K562 (cell line): ENCODE measurements around the gene ARHGAP33. TPM values are rescaled to one million over a fixed set of nuclear protein-coding genes. Genes with fewer than 3 reads are reported as not detected.

Source experiments
- CBFA2T3 ChIP-seq: fragments of 450-650 bp; IDR thresholded peaks from 2 replicates; pipeline ENCODE4 v1.6.1; 2017
- DPF2 ChIP-seq: fragments of 450-650 bp; IDR thresholded peaks from 2 replicates; pipeline ENCODE4 v1.6.1; 2016
- EP400 ChIP-seq: fragments of 450-650 bp; IDR thresholded peaks from 2 replicates; pipeline ENCODE4 v1.6.1; 2017; ENCODE audit warnings: antibody characterized with exemption, mild to moderate bottlenecking, moderate library complexity
- FOXM1 ChIP-seq, 2 experiments: fragments of 450-650 bp in 1 of 2; sonication (generic) in 1 of 2; formaldehyde crosslinking in 1 of 2; IDR thresholded peaks; 2 replicates each; pipeline versions ENCODE4 v1.6.1 to v1.9.0; 2017 to 2022; ENCODE audit warnings: low read depth in 2 of 2, mild to moderate bottlenecking in 2 of 2, missing genetic modification reagents in 1 of 2, moderate library complexity in 1 of 2
- HMGN3 ChIP-seq: IDR thresholded peaks from 2 replicates; pipeline ENCODE4 v1.6.1; 2011; ENCODE audit warnings: borderline replicate concordance, low read depth, mild to moderate bottlenecking, mixed read lengths, low read length; ENCODE audit not compliant: insufficient read length; ENCODE audit errors: extremely low read depth
- NCOR1 ChIP-seq: fragments of 450-650 bp; IDR thresholded peaks from 2 replicates; pipeline ENCODE4 v1.6.1; 2016; ENCODE audit warnings: mild to moderate bottlenecking, moderate library complexity
- PRMT5 ChIP-seq: sonication (generic); formaldehyde crosslinking; IDR thresholded peaks from 2 replicates; pipeline ENCODE4 v1.5.0; 2020; ENCODE audit warnings: missing genetic modification reagents
- SIRT6 ChIP-seq: IDR thresholded peaks from one replicate; pipeline ENCODE4 v1.6.1; 2012; ENCODE audit warnings: low read depth, mild to moderate bottlenecking, control low read depth, inconsistent platforms, low read length, moderate library complexity
- SOX6 ChIP-seq: fragments of 450-650 bp; IDR thresholded peaks from 2 replicates; pipeline ENCODE4 v1.6.1; 2014; ENCODE audit warnings: mild to moderate bottlenecking
- TAF1 ChIP-seq: IDR thresholded peaks from 2 replicates; pipeline ENCODE4 v1.6.1; 2011; ENCODE audit warnings: mild to moderate bottlenecking, low read length, moderate library complexity; ENCODE audit not compliant: insufficient read depth, control insufficient read depth, severe bottlenecking; ENCODE audit errors: extremely low read depth
- TAF15 ChIP-seq: fragments of 200-400 bp; formaldehyde crosslinking; IDR thresholded peaks from 2 replicates; pipeline ENCODE4 v1.6.1; 2017; ENCODE audit warnings: mild to moderate bottlenecking, low read depth, low read length, moderate library complexity
- XRCC3 ChIP-seq: fragments of 450-650 bp; IDR thresholded peaks from 2 replicates; pipeline ENCODE4 v1.6.1; 2017; ENCODE audit warnings: mild to moderate bottlenecking, moderate library complexity
- ZBTB11 ChIP-seq, 3 experiments: fragments of 200-800 bp in 1 of 3; fragments of 250-450 bp in 1 of 3; fragments of 450-650 bp in 1 of 3; sonication (Bioruptor Pico) in 1 of 3; sonication (Bioruptor generic) in 1 of 3; formaldehyde crosslinking in 1 of 3; IDR thresholded peaks; 2 replicates each; pipeline versions ENCODE4 v1.6.1 to v1.8.0; 2016 to 2022; ENCODE audit warnings: mild to moderate bottlenecking in 2 of 3, missing genetic modification characterization in 2 of 3, missing compliant biosample characterization in 1 of 3, moderate library complexity in 1 of 3
- ZBTB7A ChIP-seq: IDR thresholded peaks from 2 replicates; pipeline ENCODE4 v1.6.1; 2011; ENCODE audit warnings: low read depth, mild to moderate bottlenecking, low read length, moderate library complexity, borderline replicate concordance; ENCODE audit not compliant: control insufficient read depth
- ZC3H11A ChIP-seq: IDR thresholded peaks from 2 replicates; pipeline ENCODE4 v1.6.1; 2012; ENCODE audit warnings: low read depth, low read length, improper control_type of control experiment
- ZFX ChIP-seq: sonication (generic); formaldehyde crosslinking; IDR thresholded peaks from 2 replicates; pipeline ENCODE4 v1.8.0; 2022; ENCODE audit warnings: mild to moderate bottlenecking, missing genetic modification reagents, moderate library complexity
- ZKSCAN8 ChIP-seq: fragments of 200-800 bp; sonication (Bioruptor generic); IDR thresholded peaks from 2 replicates; pipeline ENCODE4 v1.6.1; 2016; ENCODE audit warnings: missing genetic modification characterization, missing compliant biosample characterization
- ZNF146 ChIP-seq: IDR thresholded peaks from one replicate; pipeline ENCODE4 v1.6.1; 2018; ENCODE audit warnings: missing compliant biosample characterization; ENCODE audit not compliant: unreplicated experiment
- polyA plus RNA-seq, 8 experiments: library from polyadenylated mRNA; depleted of rRNA in 4 of 8; stranded (reverse) in 5 of 8; unstranded in 3 of 8; fragments of >200 nt; fragmentation: Nextera tagmentation in 2 of 8; fragmentation: Illumina TruSeq in 1 of 8; extraction: Ambion mirVana in 2 of 8; extraction: Trizol in 1 of 8; gene quantifications; 2 replicates each; pipeline versions ENCODE4 v1.2.1 to v1.2.3, GENCODE V29; 2011 to 2014; ENCODE audit warnings: inconsistent platforms in 1 of 8, missing spikeins in 1 of 8
- total RNA-seq, 7 experiments: library from RNA; depleted of rRNA in 6 of 7; stranded (reverse); fragments of >200 nt in 6 of 7; fragmentation: Illumina TruSeq in 2 of 7; extraction: Trizol in 2 of 7; gene quantifications; 2 replicates each; pipeline versions ENCODE4 v1.2.1 to v1.2.3, GENCODE V29; 2011 to 2021; ENCODE audit warnings: low replicate concordance in 1 of 7
- TF ChIP-seq, protein P1 (sequence below): fragments of 450-650 bp; formaldehyde crosslinking; conservative IDR thresholded peaks from 2 replicates; pipeline ENCODE4 v1.4.0; 2022; ENCODE audit warnings: mild to moderate bottlenecking, missing genetic modification characterization
- TF ChIP-seq, protein P2 (sequence below), 2 experiments: fragments of 150-350 bp in 1 of 2; IDR thresholded peaks; 2 replicates each; pipeline ENCODE4 v1.6.1; 2012 to 2016; ENCODE audit warnings: low read depth in 2 of 2, low read length in 2 of 2, mild to moderate bottlenecking in 1 of 2, moderate library complexity in 1 of 2

Gene ARHGAP33
- total and polyA plus RNA-seq, 9 of the 15 experiments (the other 6 are each of a cell fraction or from before 2014, with no cell fraction given): 0.06 to 26.6 (median 1.6) TPM; not detected in 1

DNA sequence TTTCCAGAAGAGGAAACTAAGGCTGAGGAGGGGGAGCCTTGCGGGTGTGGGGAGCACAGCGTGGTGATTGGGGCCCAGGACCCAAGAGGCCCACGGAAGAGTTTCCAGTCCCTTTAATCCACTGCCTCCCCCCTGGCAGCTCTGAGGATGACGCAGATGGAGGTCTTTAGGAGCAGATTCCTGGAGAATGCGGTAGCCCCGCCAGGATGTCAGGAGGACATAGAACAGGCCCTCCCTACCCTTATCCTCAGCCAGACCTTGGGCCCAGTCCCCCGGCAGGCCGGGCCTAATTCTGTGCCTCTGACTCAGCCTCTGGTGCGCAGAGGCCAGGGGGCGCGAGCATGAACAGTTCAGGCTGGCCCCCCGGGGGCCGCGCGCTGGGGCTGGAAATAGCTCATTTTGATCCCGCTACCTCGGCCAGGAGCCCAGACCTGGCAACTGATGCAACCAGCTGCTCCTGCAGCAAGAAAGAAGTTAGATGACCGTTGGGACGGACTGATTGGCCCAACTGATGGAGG, 18.1 kb upstream of the ARHGAP33 start (continued):
- TF ChIP-seq, protein P1, sequence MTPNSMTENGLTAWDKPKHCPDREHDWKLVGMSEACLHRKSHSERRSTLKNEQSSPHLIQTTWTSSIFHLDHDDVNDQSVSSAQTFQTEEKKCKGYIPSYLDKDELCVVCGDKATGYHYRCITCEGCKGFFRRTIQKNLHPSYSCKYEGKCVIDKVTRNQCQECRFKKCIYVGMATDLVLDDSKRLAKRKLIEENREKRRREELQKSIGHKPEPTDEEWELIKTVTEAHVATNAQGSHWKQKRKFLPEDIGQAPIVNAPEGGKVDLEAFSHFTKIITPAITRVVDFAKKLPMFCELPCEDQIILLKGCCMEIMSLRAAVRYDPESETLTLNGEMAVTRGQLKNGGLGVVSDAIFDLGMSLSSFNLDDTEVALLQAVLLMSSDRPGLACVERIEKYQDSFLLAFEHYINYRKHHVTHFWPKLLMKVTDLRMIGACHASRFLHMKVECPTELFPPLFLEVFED (CRISPR knock-in tag): no peak
- no peak for TF ChIP-seq FOXM1 (IDR thresholded peaks at IDR 0.05; ENCODE audit: low read depth)
- no peak for TF ChIP-seq FOXM1 (CRISPR knock-in tag; IDR thresholded peaks at IDR 0.05; ENCODE audit: low read depth)
- no peak for TF ChIP-seq PRMT5
- TF ChIP-seq ZC3H11A: no peak
- TF ChIP-seq ZFX: peak; percentile 74
- no peak for TF ChIP-seq NCOR1
- TF ChIP-seq DPF2: peak; percentile 35
- TF ChIP-seq ZBTB7A: peak; percentile 90
- TF ChIP-seq EP400: no peak; the same call in 1 of the 2 replicates
- peak; percentile 59; the same call in 1 of the 2 replicates for TF ChIP-seq ZKSCAN8 (CRISPR knock-in tag)
- no peak for TF ChIP-seq SOX6
- no peak for TF ChIP-seq SIRT6
- no peak for TF ChIP-seq ZBTB11 (CRISPR knock-in tag; IDR thresholded peaks at IDR 0.05)
- no peak for TF ChIP-seq TAF15
- TF ChIP-seq ZNF146 (CRISPR knock-in tag): no peak
- peak; percentile 9; the same call in 1 of the 2 replicates for TF ChIP-seq CBFA2T3
- peak; percentile 54 for TF ChIP-seq HMGN3
- TF ChIP-seq XRCC3: no peak
- peak; percentile 35 for TF ChIP-seq TAF1
- TF ChIP-seq, protein P2, sequence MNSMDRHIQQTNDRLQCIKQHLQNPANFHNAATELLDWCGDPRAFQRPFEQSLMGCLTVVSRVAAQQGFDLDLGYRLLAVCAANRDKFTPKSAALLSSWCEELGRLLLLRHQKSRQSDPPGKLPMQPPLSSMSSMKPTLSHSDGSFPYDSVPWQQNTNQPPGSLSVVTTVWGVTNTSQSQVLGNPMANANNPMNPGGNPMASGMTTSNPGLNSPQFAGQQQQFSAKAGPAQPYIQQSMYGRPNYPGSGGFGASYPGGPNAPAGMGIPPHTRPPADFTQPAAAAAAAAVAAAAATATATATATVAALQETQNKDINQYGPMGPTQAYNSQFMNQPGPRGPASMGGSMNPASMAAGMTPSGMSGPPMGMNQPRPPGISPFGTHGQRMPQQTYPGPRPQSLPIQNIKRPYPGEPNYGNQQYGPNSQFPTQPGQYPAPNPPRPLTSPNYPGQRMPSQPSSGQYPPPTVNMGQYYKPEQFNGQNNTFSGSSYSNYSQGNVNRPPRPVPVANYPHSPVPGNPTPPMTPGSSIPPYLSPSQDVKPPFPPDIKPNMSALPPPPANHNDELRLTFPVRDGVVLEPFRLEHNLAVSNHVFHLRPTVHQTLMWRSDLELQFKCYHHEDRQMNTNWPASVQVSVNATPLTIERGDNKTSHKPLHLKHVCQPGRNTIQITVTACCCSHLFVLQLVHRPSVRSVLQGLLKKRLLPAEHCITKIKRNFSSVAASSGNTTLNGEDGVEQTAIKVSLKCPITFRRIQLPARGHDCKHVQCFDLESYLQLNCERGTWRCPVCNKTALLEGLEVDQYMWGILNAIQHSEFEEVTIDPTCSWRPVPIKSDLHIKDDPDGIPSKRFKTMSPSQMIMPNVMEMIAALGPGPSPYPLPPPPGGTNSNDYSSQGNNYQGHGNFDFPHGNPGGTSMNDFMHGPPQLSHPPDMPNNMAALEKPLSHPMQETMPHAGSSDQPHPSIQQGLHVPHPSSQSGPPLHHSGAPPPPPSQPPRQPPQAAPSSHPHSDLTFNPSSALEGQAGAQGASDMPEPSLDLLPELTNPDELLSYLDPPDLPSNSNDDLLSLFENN (IDR thresholded peaks at IDR 0.05; ENCODE audit: low read depth in 2 of 2, low read length in 2 of 2): 0 out of 4 replicates have a peak, but pooled peaks of 1 of the 2 experiments have one; percentile 35
